ENCODE results near the gene DACT3.

The DACT3 gene

GRCh38 chr19:46606681-46607447, 54.1 kb downstream of the DACT3 start:
- no peaks in the 10 kb centered on the region for H3K27me3 ChIP-seq (ENCODE audit: insufficient read depth, insufficient read length)
- no peak overlapping the region for H3K9ac ChIP-seq (ENCODE audit: insufficient read length, low read depth)
- TF ChIP-seq SUZ12 (IDR thresholded peaks at IDR 0.05; ENCODE audit: extremely low read depth, insufficient read depth, insufficient read length) (no peak), ZNF274 (IDR thresholded peaks at IDR 0.05; ENCODE audit: low read depth, low read length) (no peak)
- peaks cover 81% of the 10 kb centered on the region for H3K36me3 ChIP-seq (ENCODE audit: insufficient read depth, insufficient read length, low read length)
- DNase-seq (ENCODE audit: low read depth, low spot score) = no peak
- H3K4me1 ChIP-seq (ENCODE audit: insufficient read depth, insufficient read length) = peaks cover 10% of the 10 kb centered on the region
- H3K4me3 ChIP-seq (ENCODE audit: insufficient read length, low read depth) = no peak overlapping the region
- H3K9me3 ChIP-seq (ENCODE audit: insufficient read depth, low read length) = no peaks in the 10 kb centered on the region

- H3K27me3 ChIP-seq (ENCODE audit: insufficient read depth, insufficient read length) = no peaks in the 10 kb centered on the region
- no peak for DNase-seq (ENCODE audit: low read depth, low spot score)
- TF ChIP-seq YY1 (IDR thresholded peaks at IDR 0.05; ENCODE audit: insufficient read depth, insufficient read length) (no peak), SUZ12 (IDR thresholded peaks at IDR 0.05; ENCODE audit: extremely low read depth, insufficient read depth, insufficient read length) (no peak), ZNF274 (IDR thresholded peaks at IDR 0.05; ENCODE audit: low read depth, low read length) (no peak)
- no peak overlapping the region for H3K9ac ChIP-seq (ENCODE audit: insufficient read length, low read depth)
- no peaks in the 10 kb centered on the region for H3K9me3 ChIP-seq (ENCODE audit: insufficient read depth, low read length)
- no peak overlapping the region for H3K4me3 ChIP-seq (ENCODE audit: insufficient read length, low read depth)
- peaks cover 10% of the 10 kb centered on the region for H3K4me1 ChIP-seq (ENCODE audit: insufficient read depth, insufficient read length)
- peaks cover 80% of the 10 kb centered on the region for H3K36me3 ChIP-seq (ENCODE audit: insufficient read depth, insufficient read length, low read length)
Observed at GRCh38 chr19:46606019-46606418, 55.0 kb downstream of the DACT3 start.

GRCh38 chr19:46605356-46605821, 55.6 kb downstream of the DACT3 start:
- Histone ChIP-seq H3K4me3 (ENCODE audit: insufficient read length, low read depth) (no peak overlapping the region), H3K36me3 (ENCODE audit: insufficient read depth, insufficient read length, low read length) (peaks cover 74% of the 10 kb centered on the region), H3K4me1 (ENCODE audit: insufficient read depth, insufficient read length) (peaks cover 10% of the 10 kb centered on the region), H3K9ac (ENCODE audit: insufficient read length, low read depth) (no peak overlapping the region), H3K9me3 (ENCODE audit: insufficient read depth, low read length) (no peaks in the 10 kb centered on the region), H3K27me3 (ENCODE audit: insufficient read depth, insufficient read length) (no peaks in the 10 kb centered on the region)
- DNase-seq (ENCODE audit: low read depth, low spot score) = no peak
- TF ChIP-seq YY1 (IDR thresholded peaks at IDR 0.05; ENCODE audit: insufficient read depth, insufficient read length) = no peak
- TF ChIP-seq SUZ12 (IDR thresholded peaks at IDR 0.05; ENCODE audit: extremely low read depth, insufficient read depth, insufficient read length) = no peak
- no peak for TF ChIP-seq ZNF274 (IDR thresholded peaks at IDR 0.05; ENCODE audit: low read depth, low read length)

- no peak for DNase-seq (ENCODE audit: low read depth, low spot score)
- Histone ChIP-seq H3K9ac (ENCODE audit: insufficient read length, low read depth) (peak overlapping the region; percentile 58), H3K27me3 (ENCODE audit: insufficient read depth, insufficient read length) (no peaks in the 10 kb centered on the region), H3K4me3 (ENCODE audit: insufficient read length, low read depth) (no peak overlapping the region), H3K4me1 (ENCODE audit: insufficient read depth, insufficient read length) (peaks cover 10% of the 10 kb centered on the region), H3K9me3 (ENCODE audit: insufficient read depth, low read length) (no peaks in the 10 kb centered on the region), H3K36me3 (ENCODE audit: insufficient read depth, insufficient read length, low read length) (peaks cover 70% of the 10 kb centered on the region)
- TF ChIP-seq YY1 (IDR thresholded peaks at IDR 0.05; ENCODE audit: insufficient read depth, insufficient read length) (no peak), ZNF274 (IDR thresholded peaks at IDR 0.05; ENCODE audit: low read depth, low read length) (no peak), SUZ12 (IDR thresholded peaks at IDR 0.05; ENCODE audit: extremely low read depth, insufficient read depth, insufficient read length) (no peak)
Observed at GRCh38 chr19:46604781-46605355, 56.1 kb downstream of the DACT3 start.

- Histone ChIP-seq H3K9ac (ENCODE audit: insufficient read length, low read depth) (peak overlapping the region; percentile 42), H3K36me3 (ENCODE audit: insufficient read depth, insufficient read length, low read length) (peaks cover 59% of the 10 kb centered on the region), H3K27me3 (ENCODE audit: insufficient read depth, insufficient read length) (no peaks in the 10 kb centered on the region), H3K4me1 (ENCODE audit: insufficient read depth, insufficient read length) (peaks cover 7% of the 10 kb centered on the region), H3K4me3 (ENCODE audit: insufficient read length, low read depth) (no peak overlapping the region), H3K9me3 (ENCODE audit: insufficient read depth, low read length) (no peaks in the 10 kb centered on the region)
- no peak for TF ChIP-seq SUZ12 (IDR thresholded peaks at IDR 0.05; ENCODE audit: extremely low read depth, insufficient read depth, insufficient read length)
- no peak for TF ChIP-seq ZNF274 (IDR thresholded peaks at IDR 0.05; ENCODE audit: low read depth, low read length)
- no peak for TF ChIP-seq YY1 (IDR thresholded peaks at IDR 0.05; ENCODE audit: insufficient read depth, insufficient read length)
- DNase-seq (ENCODE audit: low read depth, low spot score) = no peak
Observed at GRCh38 chr19:46603752-46604231, 57.2 kb downstream of the DACT3 start.

- peak overlapping the region; percentile 85 for H3K4me3 ChIP-seq (ENCODE audit: insufficient read length, low read depth)
- no peaks in the 10 kb centered on the region; the same call in 1 of the 2 replicates for H3K9me3 ChIP-seq (ENCODE audit: insufficient read depth, low read length)
- H3K9ac ChIP-seq (ENCODE audit: insufficient read length, low read depth) = peak overlapping the region; percentile 96
- DNase-seq (ENCODE audit: low read depth, low spot score) = no peak
- H3K27me3 ChIP-seq (ENCODE audit: insufficient read depth, insufficient read length) = no peaks in the 10 kb centered on the region
- no peak for TF ChIP-seq SUZ12 (IDR thresholded peaks at IDR 0.05; ENCODE audit: extremely low read depth, insufficient read depth, insufficient read length)
- H3K36me3 ChIP-seq (ENCODE audit: insufficient read depth, insufficient read length, low read length) = peaks cover 53% of the 10 kb centered on the region
- H3K4me1 ChIP-seq (ENCODE audit: insufficient read depth, insufficient read length) = peaks cover 7% of the 10 kb centered on the region
Observed at GRCh38 chr19:46603195-46603637, 57.8 kb downstream of the DACT3 start.
